Hepatic stellate cell (primary cell): ENCODE measurements around the gene TRPM5.
"Not testable (repeated sequence)": the region's sequence is repeated elsewhere in the genome, so short reads cannot be mapped to it uniquely, and the experiment has no call there.

Experiments
- DNase-seq: peaks from one replicate; pipeline ENCODE4 v3.0.0; 2011; ENCODE audit warnings: low spot score

TRPM5 gene, protein sequence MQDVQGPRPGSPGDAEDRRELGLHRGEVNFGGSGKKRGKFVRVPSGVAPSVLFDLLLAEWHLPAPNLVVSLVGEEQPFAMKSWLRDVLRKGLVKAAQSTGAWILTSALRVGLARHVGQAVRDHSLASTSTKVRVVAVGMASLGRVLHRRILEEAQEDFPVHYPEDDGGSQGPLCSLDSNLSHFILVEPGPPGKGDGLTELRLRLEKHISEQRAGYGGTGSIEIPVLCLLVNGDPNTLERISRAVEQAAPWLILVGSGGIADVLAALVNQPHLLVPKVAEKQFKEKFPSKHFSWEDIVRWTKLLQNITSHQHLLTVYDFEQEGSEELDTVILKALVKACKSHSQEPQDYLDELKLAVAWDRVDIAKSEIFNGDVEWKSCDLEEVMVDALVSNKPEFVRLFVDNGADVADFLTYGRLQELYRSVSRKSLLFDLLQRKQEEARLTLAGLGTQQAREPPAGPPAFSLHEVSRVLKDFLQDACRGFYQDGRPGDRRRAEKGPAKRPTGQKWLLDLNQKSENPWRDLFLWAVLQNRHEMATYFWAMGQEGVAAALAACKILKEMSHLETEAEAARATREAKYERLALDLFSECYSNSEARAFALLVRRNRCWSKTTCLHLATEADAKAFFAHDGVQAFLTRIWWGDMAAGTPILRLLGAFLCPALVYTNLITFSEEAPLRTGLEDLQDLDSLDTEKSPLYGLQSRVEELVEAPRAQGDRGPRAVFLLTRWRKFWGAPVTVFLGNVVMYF (N-terminal part only)

GRCh38 chr11:2443881-2444820 is at the start of gene TRPM5:
Gene TRPM5 (minus strand): TSS chr11:2444514. CDS start chr11:2423036, 21,478 bp downstream.
- DNase-seq = no peak

DNA sequence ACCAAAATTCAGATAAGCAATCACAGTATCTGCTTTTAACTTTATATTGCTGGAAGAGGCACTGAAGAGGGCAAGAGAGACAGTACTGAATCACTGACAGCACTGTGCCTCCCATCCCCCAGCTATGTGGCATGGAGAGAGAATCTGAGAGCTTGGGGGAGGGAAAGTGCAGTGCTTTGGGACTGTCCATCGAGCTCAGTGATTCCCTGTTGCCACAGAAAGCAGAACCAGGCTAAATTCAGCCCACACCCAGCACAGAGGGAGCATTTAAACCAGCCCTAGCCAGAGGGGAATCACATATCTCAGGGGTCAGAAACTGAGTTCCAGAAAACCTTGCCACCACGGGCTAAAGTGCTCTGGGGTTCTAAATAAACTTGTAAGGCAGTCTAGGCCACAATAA is 44.8 kb upstream of the TRPM5 start:
- DNase-seq = no peak

DNA sequence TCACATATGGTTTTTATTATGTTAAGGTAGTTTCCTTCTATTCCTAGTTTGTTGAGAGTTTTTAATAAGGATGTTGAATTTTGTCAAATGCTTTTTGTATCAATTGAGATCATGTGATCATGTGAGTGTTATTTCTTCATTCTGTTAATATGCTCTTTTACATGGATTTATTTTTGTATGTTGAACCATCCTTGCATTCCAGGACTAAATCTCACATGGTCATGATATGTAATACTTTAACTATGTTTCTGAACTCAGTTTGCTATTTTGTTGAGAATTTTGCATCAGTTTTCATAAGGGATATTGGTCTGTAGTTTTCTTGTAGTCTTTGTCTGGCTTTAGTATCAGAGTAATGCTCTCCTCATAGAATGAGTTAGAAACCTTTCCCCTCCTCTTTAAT is 43.7 kb upstream of the TRPM5 start:
- no peak for DNase-seq

DNA sequence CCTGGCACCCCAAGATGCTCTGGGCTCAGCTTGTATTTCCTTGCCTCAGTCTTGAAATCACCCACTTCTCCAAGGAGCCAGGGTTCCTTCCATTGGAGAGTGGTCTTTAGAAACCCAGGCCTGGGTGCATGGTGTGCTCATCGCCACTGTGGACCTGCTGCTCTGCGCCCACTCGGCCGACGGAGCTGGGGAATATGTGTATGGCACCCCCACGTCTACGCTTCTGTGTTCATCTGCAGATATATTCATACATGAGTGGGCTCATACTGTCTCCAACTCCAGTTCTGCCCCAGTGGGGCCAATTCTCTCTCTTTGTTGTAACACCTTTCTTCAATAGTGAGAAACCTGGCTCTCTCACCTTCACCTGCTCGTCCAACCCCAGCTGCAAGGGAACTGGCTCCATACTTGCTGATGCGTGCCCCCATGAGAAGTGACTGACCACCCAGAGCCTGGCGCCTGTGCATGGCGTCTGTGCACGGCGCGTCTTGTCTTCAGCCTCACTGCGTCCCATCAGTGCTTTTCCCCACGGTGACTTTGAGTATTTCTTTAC is 40.3 kb upstream of the TRPM5 start:
- DNase-seq = no peak

DNA sequence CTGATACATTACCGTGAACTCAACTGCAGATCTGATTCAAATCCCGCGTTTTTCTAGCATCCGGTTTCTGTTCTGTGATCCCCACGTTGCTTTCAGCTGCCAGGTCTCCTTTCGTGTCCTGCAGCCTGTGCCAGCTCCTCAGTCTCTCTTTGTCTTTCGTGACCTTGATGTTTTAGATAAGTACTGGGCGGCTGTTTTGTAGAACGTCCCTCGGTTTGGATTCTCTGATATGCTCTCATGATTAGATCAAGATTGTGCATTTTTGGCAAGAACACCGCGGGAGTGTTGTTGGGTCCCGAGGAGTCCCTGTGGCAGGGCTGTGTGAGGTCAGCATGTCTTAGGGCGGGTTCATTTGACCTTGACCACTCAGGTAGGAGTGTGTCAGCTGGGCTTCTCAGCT is 39.1 kb upstream of the TRPM5 start:
- no peak for DNase-seq

- DNase-seq = no peak
These were observed 38.4 kb upstream of the TRPM5 start for GRCh38 chr11:2482745-2483144.

DNA sequence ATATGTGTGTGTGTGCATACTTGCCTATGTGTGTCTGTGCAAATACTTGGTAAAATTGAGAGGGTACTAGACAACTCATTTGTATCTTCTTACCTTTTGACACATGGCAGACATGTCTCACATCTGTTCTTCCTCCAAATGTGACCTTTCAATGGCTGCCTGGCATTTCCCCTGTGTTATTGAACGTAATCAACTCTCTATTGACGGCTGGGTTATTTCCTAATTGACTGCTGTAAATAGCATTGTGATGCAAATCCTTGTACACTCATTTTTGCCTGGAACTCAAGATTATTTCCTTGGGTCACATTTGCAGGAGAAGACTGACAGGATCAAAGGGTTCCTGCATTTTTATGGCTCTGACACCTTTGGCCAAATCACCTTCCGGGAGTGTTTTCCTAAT is 37.9 kb upstream of the TRPM5 start:
- no peak for DNase-seq

- no peak for DNase-seq
These were observed 36.9 kb upstream of the TRPM5 start for GRCh38 chr11:2481253-2481652.

DNA sequence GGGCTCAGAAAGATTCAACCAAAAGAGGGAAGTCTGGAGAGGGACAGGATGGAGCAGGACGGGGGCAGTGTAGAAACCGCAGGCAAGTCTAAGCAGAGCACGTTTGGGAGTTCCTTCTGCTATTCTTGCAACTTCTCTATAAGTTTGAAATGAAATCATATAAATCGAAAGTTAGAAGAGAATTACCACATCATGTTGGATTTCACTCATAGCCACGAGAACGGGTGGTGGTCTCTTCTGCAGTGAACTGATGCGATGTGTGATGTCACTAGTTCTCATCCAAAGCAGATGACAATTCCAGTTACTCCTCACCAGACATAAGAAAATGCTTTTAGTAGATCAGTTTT is 36.5 kb upstream of the TRPM5 start:
- DNase-seq = no peak

DNA sequence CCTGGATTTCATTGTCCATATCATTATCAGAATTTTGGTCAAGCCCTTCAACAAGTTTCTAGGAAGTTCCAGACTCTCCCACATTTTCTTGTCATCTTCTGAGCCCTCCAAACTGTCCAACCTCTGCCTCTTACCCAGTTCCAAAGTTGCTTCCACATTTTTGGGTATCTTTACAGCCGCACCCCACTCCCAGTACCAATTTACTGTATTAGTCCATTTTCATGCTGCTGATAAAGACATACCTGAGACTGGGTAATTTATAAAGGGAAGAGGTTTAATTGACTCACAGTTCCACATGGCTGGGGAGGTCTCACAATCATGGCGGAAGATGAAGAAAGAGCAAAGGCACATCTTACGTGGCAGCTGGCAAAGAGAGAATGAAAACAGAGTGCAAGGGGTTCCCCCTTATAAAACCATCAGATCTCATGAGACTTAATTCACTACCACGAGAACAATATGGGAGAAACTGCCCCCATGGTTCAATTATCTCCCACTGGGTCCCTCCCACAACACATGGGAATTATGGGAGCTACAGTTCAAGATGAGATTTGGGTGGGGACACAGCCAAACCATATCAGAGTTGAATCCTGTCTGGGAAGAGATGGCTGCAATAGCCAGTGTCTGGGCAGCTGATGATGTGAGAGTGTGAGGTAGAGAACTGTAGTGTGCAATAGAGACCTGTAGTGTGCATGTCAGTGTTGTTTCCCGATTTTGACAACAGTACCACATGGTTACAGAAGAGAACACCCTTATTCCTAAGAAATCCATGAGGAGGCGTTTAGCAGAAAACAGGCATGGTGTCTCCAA is 36.0 kb upstream of the TRPM5 start:
- not testable (repeated sequence) for DNase-seq

GRCh38 chr11:2477936-2478335 is 33.6 kb upstream of the TRPM5 start:
- no peak for DNase-seq

DNA sequence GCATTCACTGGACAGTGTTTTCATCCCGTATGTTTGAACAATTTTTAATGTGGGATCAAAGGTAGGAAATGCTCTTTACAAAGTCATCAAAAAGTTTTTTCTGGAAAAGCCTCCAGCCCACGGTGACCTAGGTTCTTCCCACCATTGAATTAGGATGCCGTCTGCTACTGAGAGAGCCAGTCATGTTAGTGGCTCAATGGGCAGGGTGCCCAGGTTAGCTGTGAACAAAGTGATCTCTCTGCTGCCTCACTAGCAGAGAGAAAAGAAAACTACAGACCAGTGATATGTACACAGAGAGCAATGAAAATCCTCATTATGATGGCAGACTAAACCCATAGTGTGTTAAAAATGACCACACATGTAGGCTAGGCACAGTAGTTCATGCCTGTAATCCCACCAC is 32.9 kb upstream of the TRPM5 start:
- DNase-seq = no peak

DNA sequence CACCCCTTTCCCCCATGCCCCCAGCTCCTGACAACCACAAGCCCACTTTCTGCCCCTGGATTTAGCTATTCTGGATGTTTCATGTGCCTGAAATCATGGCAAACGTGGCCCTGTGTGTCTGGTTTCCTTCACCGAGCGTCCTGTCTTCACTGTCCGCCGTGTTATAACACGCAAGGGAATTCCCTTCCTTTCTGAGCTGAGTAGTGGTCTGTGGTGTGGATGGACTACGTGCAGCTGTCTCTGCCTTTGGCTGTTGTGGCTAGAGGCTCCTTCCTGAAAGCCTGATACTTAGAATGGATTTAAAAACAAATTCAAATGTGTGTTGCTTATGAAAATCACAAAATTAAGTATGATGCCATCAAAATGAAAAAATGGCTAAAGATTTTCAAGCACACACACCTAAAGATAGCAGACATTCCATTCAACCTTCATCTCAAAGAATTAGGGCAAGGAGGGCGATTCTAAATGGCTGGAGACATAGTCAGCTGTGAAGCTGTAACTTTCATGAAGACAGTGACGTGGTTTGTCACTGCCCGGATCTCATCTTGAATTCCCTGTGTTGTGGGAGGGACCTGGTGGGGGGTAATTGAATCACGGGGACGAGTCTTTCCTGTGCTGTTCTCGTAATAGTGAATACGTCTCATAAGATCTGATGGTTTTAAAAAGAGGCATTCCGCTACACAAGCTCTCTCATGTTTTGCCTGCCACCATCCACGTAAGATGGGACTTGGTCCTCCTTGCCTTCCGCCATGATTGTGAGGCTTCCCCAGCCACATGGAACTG is 31.0 kb upstream of the TRPM5 start:
- no peak for DNase-seq

GRCh38 chr11:2474059-2474901 is 30.0 kb upstream of the TRPM5 start:
- no peak for DNase-seq

- DNase-seq = no peak
These were observed 29.2 kb upstream of the TRPM5 start for GRCh38 chr11:2473361-2474058.

DNA sequence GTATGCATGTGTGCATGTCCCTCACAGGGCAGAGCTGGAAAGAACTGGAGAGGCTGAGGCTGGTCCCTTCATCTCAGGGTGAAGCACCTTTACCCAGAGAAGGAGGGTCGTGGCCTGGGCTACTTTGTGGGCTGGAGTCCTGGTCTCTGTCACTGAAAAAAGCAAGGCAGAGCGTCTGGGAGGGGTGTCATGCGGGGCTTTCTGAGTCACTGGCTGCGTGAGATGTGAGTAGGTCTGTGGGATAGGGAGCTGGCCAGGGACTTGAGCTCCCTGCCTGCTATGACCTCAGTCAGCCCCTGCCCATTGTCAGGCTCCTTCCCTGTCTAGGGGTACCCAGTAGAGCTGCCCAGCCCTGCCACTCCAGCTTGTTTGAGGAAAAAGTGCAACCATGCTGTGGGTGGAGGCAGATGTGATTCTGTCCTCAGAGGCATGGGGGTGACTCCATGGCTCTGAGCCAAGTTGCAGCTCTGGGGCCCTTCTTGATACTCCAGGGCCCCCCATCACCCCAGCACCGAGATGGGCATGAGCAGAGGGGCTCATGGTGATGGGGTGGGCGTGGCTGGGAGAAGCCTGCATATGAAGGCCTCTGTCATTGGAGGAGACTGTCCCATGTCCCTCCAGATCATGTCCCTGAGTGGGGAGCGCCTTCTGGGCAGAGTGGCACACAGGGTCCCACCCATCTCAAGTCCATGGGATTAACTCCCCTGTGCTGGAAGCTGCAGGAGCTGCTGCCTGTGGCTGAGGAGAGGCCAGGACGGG is 28.3 kb upstream of the TRPM5 start:
- peak; percentile 2 for DNase-seq

DNA sequence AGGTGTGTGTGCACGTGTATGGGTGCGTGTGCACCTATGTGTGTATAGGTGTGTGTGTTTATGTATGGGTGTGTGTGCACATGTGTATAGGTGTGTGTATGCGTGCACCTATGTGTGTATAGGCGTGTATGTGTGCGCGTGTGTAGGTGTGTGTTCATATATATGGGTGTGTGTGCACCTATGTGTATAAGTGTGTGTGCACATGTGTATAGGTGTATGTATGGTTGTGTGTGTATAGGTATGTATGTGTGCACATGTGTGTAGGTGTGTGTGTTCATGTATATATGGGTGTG is 27.4 kb upstream of the TRPM5 start:
- DNase-seq = no peak

- peak; percentile 2 for DNase-seq
These were observed 26.9 kb upstream of the TRPM5 start for GRCh38 chr11:2471048-2471803.
